GM12878 (cell line): ENCODE data around the gene ADAMTS2. TPM values are rescaled to one million over a fixed set of nuclear protein-coding genes. Genes with fewer than 3 reads are reported as not detected.

Experiments
- ATAC-seq: fragments of 200-7000 bp; cut with Tn5 transposase; 3 replicates; pipeline ENCODE4 v1.9.1; 2020; ENCODE audit warnings: mild to moderate bottlenecking, moderate library complexity
- BruUV-seq: library from RNA; stranded (reverse); fragments of 400-500 nt; replicated peaks from 2 replicates; lab custom pipeline; 2021; lab: Mats Ljungman, UMichigan
- CTCF ChIA-PET: fragments of 300-600 bp; sonication (Branson Sonifier 250); formaldehyde crosslinking; extraction: SDS; loops from one replicate; lab custom pipeline; 2021; ENCODE audit warnings: inconsistent platforms; lab: Yijun Ruan, JAX
- POLR2A ChIA-PET: fragments of 350-600 bp; formaldehyde crosslinking; extraction: SDS; loops from one replicate; lab custom pipeline; 2021; ENCODE audit warnings: inconsistent platforms; lab: Charles Lee
- RAD21 ChIA-PET: fragments of 300-600 bp; sonication (Branson Sonifier 250); formaldehyde crosslinking; loops from one replicate; lab custom pipeline; 2023; ENCODE audit warnings: antibody characterized with exemption; ENCODE audit not compliant: unreplicated experiment; lab: Charles Lee
- SMC1A ChIA-PET: fragments of 300-600 bp; sonication (Branson Sonifier 250); formaldehyde crosslinking; loops from one replicate; lab custom pipeline; 2023; ENCODE audit not compliant: unreplicated experiment, uncharacterized antibody; lab: Charles Lee
- DNase-seq: peaks from one replicate; pipeline ENCODE4 v3.0.0-alpha.2; 2011; ENCODE audit warnings: low read depth, low spot score
- FAIRE-seq: peaks from 3 replicates; lab custom pipeline; 2011; peaks lifted over from hg19 to GRCh38; lab: Jason Lieb, UNC
- H2AFZ ChIP-seq: 2 replicates; pipeline ENCODE4 v1.6.0; 2011; ENCODE audit warnings: low read depth, low read length, control low read depth; ENCODE audit not compliant: control insufficient read depth
- H3K27ac ChIP-seq: 2 replicates; pipeline ENCODE4 v1.5.1; 2011; ENCODE audit warnings: control low read depth; ENCODE audit not compliant: control insufficient read depth, insufficient read depth
- H3K27me3 ChIP-seq, 2 experiments: replicated peaks in 1 of 2; 2 replicates each; pipeline versions ENCODE4 v1.6.0 to v1.6.1; 2011; ENCODE audit warnings: low read length in 1 of 2; ENCODE audit not compliant: control insufficient read depth in 2 of 2, insufficient read depth in 2 of 2
- H3K36me3 ChIP-seq, 2 experiments: 2 replicates each; pipeline ENCODE4 v1.5.1; 2011; ENCODE audit warnings: low read length in 1 of 2; ENCODE audit not compliant: control insufficient read depth in 2 of 2, insufficient read depth in 2 of 2
- H3K4me1 ChIP-seq: 2 replicates; pipeline ENCODE4 v1.6.1; 2011; ENCODE audit warnings: mild to moderate bottlenecking, low read length, moderate library complexity, mixed read lengths; ENCODE audit not compliant: control insufficient read depth, insufficient read depth
- H3K4me2 ChIP-seq: 2 replicates; pipeline ENCODE4 v1.6.0; 2011; ENCODE audit warnings: control low read depth; ENCODE audit not compliant: control insufficient read depth, insufficient read depth
- H3K4me3 ChIP-seq: fragments of 200-600 bp; sonication (generic); 2 replicates; pipeline ENCODE4 v1.5.1; 2016
- H3K79me2 ChIP-seq: 2 replicates; pipeline ENCODE4 v1.6.0; 2011; ENCODE audit warnings: low read length; ENCODE audit not compliant: control insufficient read depth, insufficient read depth
- H3K9ac ChIP-seq: 2 replicates; pipeline ENCODE4 v1.8.0; 2011; ENCODE audit warnings: low read length, control low read depth, mixed read lengths; ENCODE audit not compliant: control insufficient read depth, insufficient read depth
- H3K9me3 ChIP-seq: replicated peaks from 3 replicates; pipeline ENCODE4 v1.5.1; 2011; ENCODE audit warnings: mild to moderate bottlenecking, low read length; ENCODE audit not compliant: control insufficient read depth, insufficient read depth
- H4K20me1 ChIP-seq: 2 replicates; pipeline ENCODE4 v1.6.0; 2011; ENCODE audit not compliant: control insufficient read depth, insufficient read depth
- BCL11A ChIP-seq: IDR thresholded peaks from 2 replicates; pipeline ENCODE4 v1.6.1; 2011; ENCODE audit warnings: low read depth, low read length
- BCLAF1 ChIP-seq: fragments of 450-650 bp; IDR thresholded peaks from 2 replicates; pipeline ENCODE4 v1.6.1; 2017; ENCODE audit warnings: antibody characterized with exemption, mild to moderate bottlenecking, moderate library complexity
- CREB1 ChIP-seq: IDR thresholded peaks from 2 replicates; pipeline ENCODE4 v1.6.1; 2012; ENCODE audit warnings: low read depth, mild to moderate bottlenecking, inconsistent platforms
- DPF2 ChIP-seq: fragments of 450-650 bp; IDR thresholded peaks from 2 replicates; pipeline ENCODE4 v1.6.1; 2017; ENCODE audit warnings: mild to moderate bottlenecking
- HCFC1 ChIP-seq: fragments of 150-350 bp; IDR thresholded peaks from 2 replicates; pipeline ENCODE4 v1.6.1; 2014; ENCODE audit warnings: low read length
- HSF1 ChIP-seq: fragments of 150-350 bp; IDR thresholded peaks from 2 replicates; pipeline ENCODE4 v1.6.1; 2014; ENCODE audit warnings: mild to moderate bottlenecking, low read depth, low read length
- IKZF1 ChIP-seq: fragments of 450-650 bp; conservative IDR thresholded peaks from 2 replicates; pipeline ENCODE4 v1.6.1; 2017; ENCODE audit warnings: antibody characterized with exemption, mild to moderate bottlenecking
- KLF5 ChIP-seq: fragments of 450-650 bp; IDR thresholded peaks from 2 replicates; pipeline ENCODE4 v1.6.1; 2014; ENCODE audit warnings: mild to moderate bottlenecking; ENCODE audit not compliant: partially characterized antibody
- NFXL1 ChIP-seq: fragments of 450-650 bp; IDR thresholded peaks from 2 replicates; pipeline ENCODE4 v1.6.1; 2017; ENCODE audit warnings: antibody characterized with exemption, mild to moderate bottlenecking, borderline replicate concordance
- NRF1 ChIP-seq: conservative IDR thresholded peaks from 2 replicates; pipeline ENCODE4 v1.6.1; 2011; ENCODE audit warnings: mild to moderate bottlenecking, low read depth, low read length, improper control_type of control experiment
- POLR2A ChIP-seq: IDR thresholded peaks from 2 replicates; pipeline ENCODE4 v1.6.1; 2011; ENCODE audit warnings: low read depth, mild to moderate bottlenecking, low read length
- POLR2AphosphoS2 ChIP-seq: IDR thresholded peaks from 2 replicates; pipeline ENCODE4 v1.6.1; 2011; ENCODE audit warnings: low read depth, mild to moderate bottlenecking, low read length, improper control_type of control experiment, moderate library complexity
- ZNF384 ChIP-seq: IDR thresholded peaks from 2 replicates; pipeline ENCODE4 v1.6.1; 2012; ENCODE audit warnings: low read depth, mild to moderate bottlenecking, low read length, improper control_type of control experiment, borderline replicate concordance
- WGBS: methylation state at CpG from one replicate; pipeline ENCODE4 v1.1.6; 2016; ENCODE audit warnings: low lambda C conversion rate; ENCODE audit not compliant: insufficient replicate concordance, insufficient coverage; ENCODE audit errors: missing lambda C conversion rate; 5-methylcytosine and 5-hydroxymethylcytosine counted together
- in situ Hi-C: fragments of 300-500 bp; cut with MboI; formaldehyde crosslinking; loops from 9 replicates; pipeline ENCODE4 v1.14.3; 2018; ENCODE audit warnings: mixed read lengths
- intact Hi-C: fragments of 100-400 bp; cut with micrococcal nuclease; formaldehyde crosslinking; loops from one replicate; pipeline ENCODE4 v1.14.2; 2022; ENCODE audit not compliant: unreplicated experiment
- polyA plus RNA-seq, 11 experiments: library from polyadenylated mRNA; depleted of rRNA in 4 of 11; unstranded in 6 of 11; stranded (reverse) in 5 of 11; fragments of >200 nt; fragmentation: Nextera tagmentation in 4 of 11; fragmentation: Illumina TruSeq in 1 of 11; extraction: Ambion mirVana in 4 of 11; extraction: Trizol in 1 of 11; gene quantifications; 1 replicate in 1 of 11; 2 replicates in 10 of 11; pipeline versions ENCODE4 v1.2.1 to v1.2.3, GENCODE V29; 2011 to 2016; ENCODE audit warnings: inconsistent platforms in 2 of 11, missing spikeins in 2 of 11, low read depth in 1 of 11
- total RNA-seq, 4 experiments: library from RNA; depleted of rRNA in 3 of 4; stranded (reverse); fragments of >200 nt in 3 of 4; fragmentation: Illumina TruSeq in 1 of 4; extraction: Trizol in 1 of 4; gene quantifications; 2 replicates each; pipeline versions ENCODE4 v1.2.1 to v1.2.3, GENCODE V29; 2013 to 2021

The ADAMTS2 gene
- total and polyA plus RNA-seq, 10 of the 15 experiments (the other 5 are each of a cell fraction or from before 2014, with no cell fraction given), result 0.03 to 0.05 TPM; not detected in 8

- TF ChIP-seq KLF5 (no peak), IKZF1 (no peak), NFXL1 (no peak), CREB1 (no peak), HSF1 (no peak), NRF1 (no peak)
- TF ChIP-seq, all 136 proteins: peak for 0
Measured at GRCh38 chr5:179191506-179192184, 153.6 kb downstream of the ADAMTS2 start (continued).

GRCh38 chr5:179190851-179191505 lies 154.3 kb downstream of the ADAMTS2 start:
- CTCF ChIA-PET, result no interaction called here
- no peak for ATAC-seq

More at GRCh38 chr5:179190851-179191505, 154.3 kb downstream of the ADAMTS2 start:
- 50% methylated on average over 26 of the region's 26 CpGs for WGBS
- ChIA-PET RAD21 (no interaction called here), POLR2A (no interaction called here), SMC1A (no interaction called here)
- no peaks in the 10 kb centered on the region for H4K20me1 ChIP-seq
- H3K27ac ChIP-seq, result no peak overlapping the region
- H3K27me3 ChIP-seq, result no peaks in the 10 kb centered on the region
- no peak for DNase-seq
- H3K36me3 ChIP-seq, result no peaks in the 10 kb centered on the region
- no peak for TF ChIP-seq HCFC1
- no peak for TF ChIP-seq POLR2AphosphoS2
- TF ChIP-seq BCLAF1, result no peak
- no peak for TF ChIP-seq BCL11A
- no peak for TF ChIP-seq DPF2
- TF ChIP-seq ZNF384, result no peak
- TF ChIP-seq POLR2A, result no peak
- H3K9ac ChIP-seq, result no peak overlapping the region
- no peak overlapping the region for H3K4me2 ChIP-seq
- H2AFZ ChIP-seq, result no peak overlapping the region
- H3K9me3 ChIP-seq, result peaks cover 2% of the 10 kb centered on the region; the same call in 2 of the 3 replicates
- H3K4me3 ChIP-seq, result no peak overlapping the region
- no peaks in the 10 kb centered on the region for H3K4me1 ChIP-seq
- in situ Hi-C loops, result no loop called here
- intact Hi-C loops, result no loop called here
- H3K79me2 ChIP-seq, result no peaks in the 10 kb centered on the region
- BruUV-seq, result no TSS peak
- no peak for FAIRE-seq
